Amniotic stem cell (primary cell): Measurements from ENCODE around the gene OXT.

ENCODE experiments used
- DNase-seq: peaks from one replicate; lab custom pipeline; 2025; lab: John Stamatoyannopoulos, UW

Gene OXT

GRCh38 chr20:3084283-3084985, 13.0 kb downstream of the OXT start, which contains the start of gene AVP:
AVP (minus strand) TSS chr20:3084724; CDS start chr20:3084674, 50 bp downstream.
- no peak for DNase-seq

- no peak for DNase-seq
Measured at GRCh38 chr20:3084986-3085360, 13.6 kb downstream of the OXT start.

- no peak for DNase-seq
Measured at GRCh38 chr20:3085571-3086072, 14.2 kb downstream of the OXT start.

- no peak for DNase-seq
Measured at GRCh38 chr20:3088031-3088430, 16.6 kb downstream of the OXT start.

- DNase-seq = no peak
Measured at GRCh38 chr20:3090565-3090964, 19.1 kb downstream of the OXT start.

GRCh38 chr20:3092611-3093379, 21.4 kb downstream of the OXT start:
- DNase-seq = no peak

GRCh38 chr20:3093861-3094361, 22.5 kb downstream of the OXT start:
- no peak for DNase-seq

- no peak for DNase-seq
Measured at GRCh38 chr20:3094848-3095629, 23.6 kb downstream of the OXT start.

GRCh38 chr20:3100480-3100879, 29.1 kb downstream of the OXT start:
- no peak for DNase-seq

GRCh38 chr20:3101251-3101650, 29.8 kb downstream of the OXT start:
- no peak for DNase-seq

- no peak for DNase-seq
Measured at GRCh38 chr20:3101737-3102574, 30.5 kb downstream of the OXT start.

GRCh38 chr20:3102575-3103368, 31.4 kb downstream of the OXT start:
- DNase-seq = no peak

GRCh38 chr20:3103369-3104032, 32.1 kb downstream of the OXT start:
- DNase-seq = no peak

GRCh38 chr20:3105256-3106137, 34.1 kb downstream of the OXT start:
- DNase-seq = no peak

GRCh38 chr20:3106185-3106584, 34.8 kb downstream of the OXT start:
- no peak for DNase-seq

GRCh38 chr20:3106658-3107463, 35.4 kb downstream of the OXT start:
- DNase-seq = no peak

GRCh38 chr20:3107464-3108025, 36.1 kb downstream of the OXT start:
- no peak for DNase-seq
